Activated CD4-positive, alpha-beta T cell treated with anti-CD3 and anti-CD28 coated beads for 48 hours (primary cell): ENCODE results near the gene SYT12.
A peak's percentile ranks its signal among the peaks of the same experiment; 100 is the strongest.

ENCODE experiments used
- DNase-seq: peaks from one replicate; pipeline ENCODE4 v3.0.0-alpha.2; 2020

The SYT12 gene

DNA sequence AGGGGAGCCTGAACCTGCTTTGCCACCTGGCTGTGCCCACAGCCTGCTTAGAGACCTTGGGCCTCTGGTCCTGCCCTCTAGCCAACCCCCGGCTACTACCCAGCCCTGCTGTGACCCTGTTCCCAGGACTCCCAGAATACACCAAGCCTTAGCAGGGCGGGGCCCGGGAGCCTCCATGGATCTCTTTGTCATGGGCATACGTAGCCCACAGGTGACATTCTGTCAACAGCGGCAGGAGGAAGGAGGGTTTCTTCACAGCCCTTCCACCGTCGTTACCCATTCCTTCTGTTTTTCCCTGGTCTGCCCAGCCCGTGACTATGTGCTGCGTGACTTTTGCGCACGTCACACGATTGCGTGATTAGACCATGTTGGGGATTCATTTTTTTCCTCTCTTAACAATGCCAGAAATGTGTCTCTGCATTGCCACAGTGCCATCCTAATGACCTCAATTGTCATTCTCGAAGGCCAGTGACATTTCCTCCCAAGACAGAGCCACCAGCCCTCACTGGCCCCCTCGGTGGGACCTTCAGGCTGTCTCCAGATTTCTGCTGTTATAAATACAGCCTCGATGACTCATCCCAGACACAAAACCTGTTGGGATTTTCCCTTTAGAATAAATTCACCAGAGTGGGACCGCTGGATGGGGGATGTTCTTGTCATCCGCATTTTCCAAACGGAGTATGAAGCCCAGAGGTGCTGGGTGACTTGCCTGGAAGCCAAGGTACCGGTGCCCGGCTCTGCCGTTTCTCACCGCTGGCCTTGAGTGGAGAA lies 9.0 kb downstream of the SYT12 start:
- DNase-seq: no peak

DNA sequence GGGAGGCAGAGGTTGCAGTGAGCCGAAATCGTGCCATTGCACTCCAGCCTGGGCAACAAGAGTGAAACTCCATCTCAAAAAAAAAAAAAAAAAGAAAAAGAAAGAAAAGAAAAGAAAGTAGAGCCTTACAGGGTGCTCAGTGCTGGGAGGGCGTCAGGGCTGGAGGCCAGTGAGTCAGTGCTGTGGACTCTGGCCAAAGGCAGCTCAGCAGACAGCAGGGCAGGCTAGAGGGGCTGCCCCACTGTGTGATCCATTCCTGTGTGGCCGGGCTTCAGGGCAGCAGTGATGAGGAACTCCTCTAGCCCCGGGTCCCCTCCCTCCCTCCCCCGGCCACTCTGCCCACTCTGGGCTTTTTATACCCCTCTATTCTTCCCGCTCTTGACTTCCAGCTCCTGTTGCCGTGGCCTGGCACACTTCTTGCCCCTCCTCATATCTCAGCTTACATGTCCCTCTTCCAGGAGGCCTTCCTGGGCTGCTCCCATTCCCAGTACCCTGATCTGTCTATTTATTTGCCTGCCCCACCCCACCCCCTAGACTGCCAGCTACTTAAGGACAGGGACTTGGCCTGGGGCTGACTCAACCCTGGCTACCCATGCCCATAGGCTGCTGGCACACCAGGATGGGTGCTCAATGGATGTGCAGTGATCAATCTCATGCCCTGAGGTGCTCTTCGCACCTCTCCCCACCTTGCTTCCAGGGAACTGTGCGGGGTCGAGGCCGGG lies 10.1 kb downstream of the SYT12 start:
- no peak for DNase-seq

DNA sequence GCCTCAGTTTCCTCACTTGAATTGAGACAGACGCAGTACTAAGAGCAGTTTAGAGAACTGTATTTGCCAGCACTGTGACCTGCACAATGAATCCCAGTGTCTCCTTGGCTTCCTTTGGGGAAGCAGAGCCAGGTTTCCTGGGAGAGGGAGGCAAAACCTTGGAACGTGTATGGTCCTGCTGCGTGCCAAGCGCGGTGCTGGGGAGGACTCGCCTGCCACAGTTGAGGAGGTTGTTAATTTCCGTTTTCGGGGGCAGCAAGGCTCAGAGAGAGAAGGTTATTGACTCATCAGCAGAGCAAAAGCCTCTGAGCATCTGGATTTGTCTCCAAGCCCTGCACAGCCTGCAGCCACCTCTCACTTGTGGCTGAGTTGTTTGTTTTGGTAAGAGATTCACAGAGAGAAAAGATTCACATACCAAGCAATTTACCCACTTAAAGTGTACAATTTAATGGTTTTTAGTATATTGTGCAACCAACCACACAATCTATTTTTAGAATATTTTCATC lies 10.8 kb downstream of the SYT12 start:
- DNase-seq: no peak

DNA sequence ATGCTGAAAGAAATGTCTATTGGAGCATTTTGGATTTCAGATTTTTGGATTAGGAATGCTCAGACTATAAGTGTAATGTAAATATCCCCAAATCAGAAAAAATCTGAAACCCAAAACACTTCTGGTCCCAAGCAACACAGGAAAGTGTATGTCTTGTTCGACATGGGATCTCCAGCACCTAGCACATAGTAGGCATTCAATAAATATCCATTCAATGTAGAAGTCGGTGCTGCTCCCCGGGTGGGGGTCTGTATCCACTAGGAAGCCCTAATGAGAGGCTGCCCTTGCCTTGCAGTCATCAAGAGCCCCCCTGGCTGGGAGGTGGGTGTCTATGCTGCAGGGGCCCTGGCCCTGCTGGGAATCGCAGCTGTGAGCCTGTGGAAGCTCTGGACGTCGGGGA lies 11.4 kb downstream of the SYT12 start:
- DNase-seq: no peak

DNA sequence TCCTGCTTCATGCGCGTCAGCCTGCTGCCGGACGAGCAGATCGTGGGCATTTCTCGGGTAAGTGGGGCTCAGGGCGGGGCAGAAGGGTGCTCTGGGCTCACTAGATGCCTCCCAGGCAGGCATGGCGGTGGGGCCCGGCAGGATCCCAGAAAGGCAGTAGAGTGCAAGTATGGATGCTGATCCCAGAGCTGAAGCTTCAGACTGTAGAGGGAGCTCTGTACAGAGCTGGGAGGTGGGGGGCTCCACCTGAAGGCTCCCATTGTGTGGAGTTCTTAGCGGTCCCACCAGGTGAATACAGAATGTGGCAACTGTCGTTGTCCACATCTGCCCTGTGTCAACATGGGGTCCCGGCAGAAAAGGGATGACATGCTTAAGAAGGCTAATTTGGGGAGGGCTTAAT lies 17.2 kb downstream of the SYT12 start:
- DNase-seq: no peak

DNA sequence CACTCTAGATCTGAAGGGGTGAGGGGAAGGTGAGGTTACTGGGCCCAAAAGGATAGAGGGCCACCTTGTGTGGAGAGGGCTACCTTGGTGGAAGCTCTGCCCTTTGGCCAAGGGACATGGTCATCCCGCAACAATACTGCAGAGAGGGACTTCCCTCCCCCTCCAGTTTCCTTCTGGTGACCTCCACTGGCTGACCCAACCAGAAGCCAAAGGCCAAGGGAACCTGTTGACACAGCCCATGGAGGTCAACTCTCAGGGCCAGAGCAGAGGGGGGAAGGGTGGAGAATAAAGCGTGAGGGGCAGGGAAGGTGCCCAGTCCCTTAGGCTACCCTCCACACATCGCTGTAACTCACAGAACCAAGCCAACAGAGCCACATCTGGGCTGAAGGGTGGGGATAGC lies 18.7 kb downstream of the SYT12 start:
- no peak for DNase-seq

DNA sequence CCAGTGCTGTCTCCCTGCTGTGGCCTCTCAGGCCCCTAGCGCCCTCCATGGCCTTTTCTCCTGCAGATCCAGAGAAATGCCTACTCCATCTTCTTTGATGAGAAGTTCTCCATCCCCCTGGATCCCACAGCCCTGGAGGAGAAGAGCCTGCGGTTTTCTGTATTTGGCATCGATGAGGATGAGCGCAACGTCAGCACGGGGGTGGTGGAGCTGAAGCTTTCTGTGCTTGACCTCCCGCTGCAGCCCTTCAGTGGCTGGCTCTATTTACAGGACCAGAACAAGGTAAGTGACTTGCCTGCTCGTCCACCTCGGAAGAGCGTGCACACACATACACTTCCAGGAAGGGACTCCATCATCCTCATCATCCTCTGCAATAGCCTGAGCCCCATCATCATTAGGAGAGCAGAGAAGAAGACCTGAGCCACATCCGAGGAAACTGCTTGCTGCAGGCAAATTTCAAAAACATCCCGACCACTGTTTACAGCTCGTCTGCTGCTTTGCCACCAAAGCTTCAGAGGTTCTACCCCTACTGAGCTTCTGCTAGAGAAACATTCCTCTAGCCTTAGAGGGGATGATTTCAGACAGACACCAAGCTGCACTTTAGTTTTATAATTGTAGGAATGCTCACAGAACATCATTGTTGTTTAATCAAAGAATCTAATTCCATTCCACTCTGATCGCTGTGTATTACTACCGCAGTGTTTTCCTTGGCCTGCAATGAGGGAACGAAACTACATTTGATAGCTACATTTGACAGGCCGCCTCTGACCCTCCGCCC lies 20.8 kb downstream of the SYT12 start:
- no peak for DNase-seq

DNA sequence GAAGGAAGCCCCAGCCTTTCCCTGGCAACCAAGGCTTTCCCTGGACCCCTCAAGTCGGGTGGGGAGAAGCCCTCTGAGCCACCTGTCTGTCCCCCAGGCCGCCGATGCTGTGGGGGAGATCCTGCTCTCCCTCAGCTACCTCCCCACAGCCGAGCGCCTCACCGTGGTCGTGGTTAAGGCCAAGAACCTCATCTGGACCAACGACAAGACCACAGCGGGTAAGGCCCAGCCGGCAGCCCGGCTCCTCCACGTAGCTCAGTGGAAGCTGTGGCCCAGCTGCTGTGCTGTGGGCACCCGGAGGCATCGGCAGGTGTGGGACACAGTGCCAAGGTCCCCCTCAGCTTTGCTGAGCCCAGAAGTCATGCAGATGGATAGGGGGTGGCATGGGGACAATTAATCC lies 21.6 kb downstream of the SYT12 start:
- DNase-seq: no peak

DNA sequence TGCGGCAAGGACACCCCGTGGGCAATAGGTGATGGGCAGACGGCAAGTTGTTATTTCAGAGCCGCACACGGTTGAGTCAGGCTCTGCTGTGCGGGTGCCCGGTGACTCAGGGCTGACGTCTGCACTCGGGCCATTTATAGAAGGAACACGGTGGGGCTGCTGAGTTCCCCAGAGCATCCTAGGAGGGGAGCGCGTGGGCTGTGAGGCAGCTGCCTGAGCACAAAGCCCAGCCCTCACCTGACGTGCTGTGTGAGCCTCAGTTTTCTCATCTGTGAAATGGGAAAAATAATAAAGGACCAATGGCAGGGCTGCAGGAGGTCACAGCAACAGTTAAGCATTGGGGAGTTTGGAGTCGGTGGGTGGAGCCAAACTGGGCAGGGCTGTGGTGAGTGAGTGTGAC lies 22.4 kb downstream of the SYT12 start:
- DNase-seq: no peak

DNA sequence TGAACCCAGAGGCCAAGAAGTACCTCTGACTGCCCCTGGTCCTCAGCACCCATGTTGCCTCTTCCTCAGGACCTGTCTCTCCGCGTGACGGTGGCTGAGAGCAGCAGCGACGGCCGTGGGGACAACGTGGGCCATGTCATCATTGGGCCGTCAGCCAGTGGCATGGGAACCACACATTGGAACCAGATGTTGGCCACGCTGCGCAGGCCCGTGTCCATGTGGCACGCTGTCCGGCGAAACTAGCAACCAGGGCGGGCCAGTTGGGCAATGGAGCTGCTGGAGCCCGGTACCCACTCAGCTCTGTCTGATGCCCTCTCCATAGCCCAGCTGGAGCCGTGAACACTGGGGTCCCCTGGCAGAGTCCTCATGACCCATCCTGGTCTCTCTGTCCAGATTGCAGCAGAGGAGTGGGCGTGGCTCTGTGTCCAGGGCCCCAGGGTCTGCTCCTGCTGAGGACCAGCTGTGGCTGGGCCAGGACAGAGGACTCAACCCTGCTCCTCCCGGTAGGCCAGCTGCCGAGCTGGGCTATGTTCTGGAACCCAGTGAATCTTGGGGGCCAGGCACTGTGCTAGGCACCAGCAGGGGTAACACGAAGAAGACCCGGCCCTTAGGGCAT lies 25.7 kb downstream of the SYT12 start:
- DNase-seq: no peak

DNA sequence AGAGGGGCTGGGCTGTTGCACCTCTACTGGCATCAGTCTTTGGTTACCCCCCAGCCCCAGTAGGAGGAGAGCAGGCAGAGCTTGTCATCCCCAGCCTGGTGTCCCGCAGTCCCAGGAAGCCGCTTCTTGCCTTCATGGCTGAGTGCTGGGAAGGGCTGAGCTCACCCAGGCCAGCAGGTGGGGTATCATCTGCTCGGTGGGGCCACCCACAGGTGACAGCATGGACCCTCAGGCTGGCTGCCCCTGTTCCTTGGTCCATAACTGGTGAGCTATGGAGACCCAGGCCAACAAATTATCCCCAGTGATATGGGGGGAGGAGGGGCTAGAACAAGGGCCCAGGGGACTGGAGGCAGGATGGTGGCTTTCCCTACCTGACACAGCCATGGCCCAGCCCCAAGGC lies 27.2 kb downstream of the SYT12 start:
- DNase-seq: no peak

DNA sequence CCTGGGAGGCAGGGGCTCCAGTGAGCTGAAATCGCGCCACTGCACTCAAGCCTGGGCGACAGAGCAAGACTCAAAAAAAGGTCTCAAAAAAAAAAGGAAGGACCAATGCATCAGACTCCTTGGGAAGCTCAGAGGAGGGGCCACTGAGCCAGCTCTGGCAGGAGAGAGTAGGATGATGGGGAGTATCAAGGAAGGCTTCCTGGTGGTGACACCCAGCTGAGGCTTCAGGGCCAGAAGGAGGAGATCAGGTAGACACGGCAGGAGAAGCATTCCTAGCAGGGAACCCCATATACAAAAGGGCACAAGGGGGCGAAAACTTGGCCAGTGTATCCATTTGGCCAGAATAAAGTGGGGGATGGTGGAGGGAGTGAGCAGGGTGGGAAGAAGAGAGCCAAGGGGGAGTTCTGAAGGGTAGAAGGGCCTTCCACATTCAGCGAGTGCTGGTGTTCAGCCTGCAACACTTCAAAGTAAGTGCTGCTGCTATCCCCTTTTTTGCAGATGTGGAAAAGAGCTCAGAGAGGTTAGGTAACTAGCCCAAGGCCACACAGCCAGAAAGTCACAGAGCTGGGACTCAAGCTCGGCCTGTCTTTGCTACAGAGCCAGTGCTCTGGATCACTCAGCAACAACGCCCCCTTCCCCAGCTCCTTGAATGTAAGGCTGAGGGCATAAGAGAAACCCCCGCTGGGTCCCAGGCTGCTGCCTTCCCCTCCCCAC lies 28.4 kb downstream of the SYT12 start:
- DNase-seq: no peak

DNA sequence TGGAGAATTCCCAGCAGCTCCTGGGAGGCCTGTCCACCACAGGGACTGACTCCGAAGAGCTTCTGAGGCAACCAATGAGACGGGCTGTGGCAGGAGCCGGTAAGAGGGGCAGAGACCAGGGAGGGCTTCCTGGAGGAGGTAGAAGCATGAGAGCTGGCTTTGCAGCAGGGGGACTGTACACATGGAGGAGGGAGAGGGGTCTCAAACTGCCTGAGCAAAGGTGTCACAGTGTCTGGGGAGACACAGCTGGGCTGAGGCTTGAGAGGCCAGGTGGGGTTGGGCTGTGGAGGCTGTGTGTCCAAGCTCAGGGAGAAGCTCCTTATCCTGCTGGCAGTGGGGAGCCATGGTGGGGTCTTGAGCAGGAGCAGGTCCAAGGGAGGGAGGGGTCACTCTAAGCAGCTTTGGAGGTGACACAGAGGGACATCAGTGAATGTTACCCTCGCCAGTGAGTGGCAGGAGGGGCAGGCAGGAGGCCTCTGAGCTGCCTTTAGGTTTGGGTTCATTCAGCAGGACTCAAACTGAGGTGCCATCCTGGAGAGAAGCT lies 29.1 kb downstream of the SYT12 start:
- DNase-seq: no peak

DNA sequence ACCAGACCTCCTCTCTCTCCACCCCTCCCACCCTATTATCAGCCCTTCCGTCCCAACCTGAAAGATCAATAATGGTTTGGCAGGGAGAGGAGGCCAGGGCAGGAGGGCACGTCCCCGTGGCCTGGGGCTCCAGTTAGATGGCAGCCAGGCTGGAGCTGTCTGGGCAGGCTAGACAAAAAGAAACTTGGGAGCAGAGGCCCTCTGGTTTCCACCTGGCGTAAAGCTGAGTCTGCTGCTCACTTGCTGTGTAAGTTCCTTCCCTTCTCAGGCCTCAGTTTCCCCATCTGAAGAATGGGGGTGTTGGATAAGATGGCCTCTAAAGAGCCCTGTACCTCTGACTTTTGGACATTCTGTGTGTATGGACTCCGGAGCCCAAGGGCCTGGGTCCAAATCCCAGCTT lies 30.0 kb downstream of the SYT12 start:
- no peak for DNase-seq

DNA sequence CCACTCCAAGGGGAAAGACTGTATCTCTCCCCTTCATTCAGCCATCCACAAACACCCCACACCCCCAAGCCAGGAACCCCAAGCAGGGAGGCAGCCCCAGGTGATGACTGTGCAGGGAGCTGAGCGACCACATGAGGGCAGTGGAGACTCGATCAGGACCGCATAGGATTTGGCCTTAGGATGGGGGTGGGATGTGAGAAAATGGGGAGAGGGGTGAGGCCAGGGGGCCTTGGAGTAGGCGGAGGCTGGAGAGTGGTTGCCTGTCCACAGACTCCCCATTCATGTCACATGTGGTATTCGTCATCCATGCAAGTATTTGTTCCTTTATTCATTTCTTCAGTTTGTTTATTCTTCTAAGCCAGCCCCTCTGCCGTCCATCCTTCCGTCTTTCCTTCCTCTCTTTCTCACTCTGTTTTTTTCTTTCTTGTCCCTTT lies 31.0 kb downstream of the SYT12 start:
- peak; percentile 66 for DNase-seq

DNA sequence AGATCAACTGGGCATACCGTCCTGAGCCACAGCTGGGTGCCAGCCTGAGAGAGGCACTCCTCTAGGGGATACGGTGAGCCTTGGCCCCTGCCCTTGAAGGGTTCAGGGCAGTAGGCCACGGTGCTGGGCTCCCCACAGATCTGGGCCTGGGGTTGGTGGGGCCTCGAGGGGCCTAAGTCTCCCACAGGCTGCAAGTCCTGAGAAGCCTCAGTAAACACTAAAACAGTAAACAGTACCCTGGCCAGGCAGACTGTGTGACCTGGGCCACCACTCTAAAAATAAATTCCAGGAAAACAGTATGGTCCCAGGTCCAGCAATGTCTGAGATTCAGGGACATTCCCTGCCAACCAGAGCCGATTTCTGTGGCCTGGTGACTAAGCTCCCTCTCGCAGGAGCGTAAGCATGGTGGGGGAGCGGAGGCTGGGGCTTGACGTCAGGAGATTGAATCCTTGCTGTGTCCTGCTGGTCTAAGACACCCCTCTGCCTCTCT lies 31.5 kb downstream of the SYT12 start:
- DNase-seq: no peak

DNA sequence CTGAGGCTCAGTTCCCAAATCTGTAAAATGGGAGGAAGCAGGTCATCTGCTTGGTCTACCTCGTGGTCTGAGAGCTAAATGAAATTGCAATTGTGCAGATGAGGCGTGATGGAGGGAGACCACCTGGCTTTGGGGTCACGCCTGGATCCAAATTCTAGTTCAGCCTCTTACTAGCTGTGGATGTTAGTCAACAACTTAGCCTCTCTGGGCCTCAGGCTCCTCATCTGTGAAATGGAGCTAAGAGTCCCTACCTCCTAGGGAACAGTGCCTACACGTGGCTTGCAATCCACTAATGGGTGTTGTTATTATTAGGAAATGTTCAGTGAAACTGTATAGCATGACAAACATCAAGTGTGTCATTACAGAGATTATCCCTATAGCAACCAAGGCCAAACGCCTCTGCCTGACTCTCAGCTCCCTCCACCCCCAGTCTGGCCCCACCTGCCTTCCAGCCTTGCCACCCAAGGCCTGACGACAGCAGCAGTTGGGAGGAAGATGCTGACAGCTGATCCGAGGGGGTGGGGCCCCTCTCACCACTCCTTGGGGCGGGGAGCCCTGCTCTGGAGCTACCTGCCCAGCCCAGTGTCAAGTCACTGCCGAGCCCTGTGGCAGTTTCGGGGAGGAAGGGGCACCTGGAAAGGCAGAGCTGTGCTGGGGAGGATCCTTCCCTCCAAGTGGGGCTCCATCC lies 32.0 kb downstream of the SYT12 start:
- DNase-seq: peak; percentile 63

DNA sequence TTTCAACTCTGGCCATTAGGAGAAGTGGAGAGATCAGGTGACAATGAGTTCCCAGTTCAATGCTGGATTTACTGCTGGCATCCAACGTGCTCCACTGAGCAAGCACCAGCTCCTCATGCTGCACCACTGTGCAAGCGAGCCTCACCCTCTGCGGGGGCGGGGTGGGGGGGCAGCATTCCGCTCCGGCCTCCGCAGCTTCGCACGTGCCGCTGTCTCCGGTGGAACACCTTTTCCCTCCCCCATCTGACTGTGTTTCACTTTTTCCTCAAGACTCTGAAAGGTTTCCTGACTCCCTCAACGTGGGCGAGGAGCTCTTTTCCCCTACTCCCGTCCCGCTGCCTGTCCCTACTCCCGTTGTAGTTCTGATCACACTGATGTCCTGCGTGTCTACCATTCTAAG lies 32.9 kb downstream of the SYT12 start:
- no peak for DNase-seq

DNA sequence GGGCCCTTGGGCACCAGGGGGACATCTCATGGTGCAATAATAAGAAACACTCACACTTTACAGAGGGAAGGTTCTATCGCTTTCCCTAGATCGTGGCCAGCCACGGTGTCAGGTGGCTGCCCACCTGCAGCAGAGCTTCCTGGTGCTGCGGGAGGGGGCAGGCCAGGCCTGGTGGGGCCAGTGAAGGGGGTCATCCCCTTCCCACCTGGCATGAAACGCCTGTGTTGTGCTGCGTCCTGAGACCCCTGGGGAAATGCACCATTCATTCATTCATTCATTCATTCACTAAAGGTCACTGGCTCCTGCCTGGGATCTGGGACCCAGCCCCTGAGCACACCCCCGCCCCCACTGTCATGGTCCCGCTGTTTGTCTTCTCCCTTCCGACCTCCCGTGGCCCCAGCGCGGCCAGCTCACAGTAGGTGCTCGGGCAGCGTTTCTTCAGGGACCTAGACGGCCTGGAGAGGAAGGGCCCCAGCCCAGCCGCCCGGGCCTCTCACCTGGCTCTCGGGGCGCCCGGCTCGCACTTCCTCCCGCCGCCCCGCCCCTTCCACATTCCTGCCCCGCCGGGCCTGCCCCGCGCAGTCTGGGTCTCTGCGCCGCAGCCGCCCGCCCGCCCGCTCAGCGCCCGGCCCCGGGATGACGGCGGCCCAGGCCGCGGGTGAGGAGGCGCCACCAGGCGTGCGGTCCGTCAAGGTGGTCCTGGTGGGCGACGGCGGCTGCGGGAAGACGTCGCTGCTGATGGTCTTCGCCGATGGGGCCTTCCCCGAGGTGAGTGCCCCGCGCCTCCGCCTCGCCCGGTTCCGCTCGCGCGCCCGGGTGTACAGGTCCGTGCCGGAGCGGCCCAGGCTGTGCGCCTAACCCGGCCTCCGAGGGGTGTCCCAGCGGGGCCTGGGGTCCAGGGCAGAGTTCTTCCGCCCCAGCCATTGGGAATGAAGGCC lies 33.6 kb downstream of the SYT12 start, which contains the start of gene RHOD:
Gene RHOD, plus strand, starts transcription at position 581 of the 938 bp plus-strand sequence. Its CDS starts 56 bp downstream, at position 637.
- DNase-seq: peak; percentile 34

DNA sequence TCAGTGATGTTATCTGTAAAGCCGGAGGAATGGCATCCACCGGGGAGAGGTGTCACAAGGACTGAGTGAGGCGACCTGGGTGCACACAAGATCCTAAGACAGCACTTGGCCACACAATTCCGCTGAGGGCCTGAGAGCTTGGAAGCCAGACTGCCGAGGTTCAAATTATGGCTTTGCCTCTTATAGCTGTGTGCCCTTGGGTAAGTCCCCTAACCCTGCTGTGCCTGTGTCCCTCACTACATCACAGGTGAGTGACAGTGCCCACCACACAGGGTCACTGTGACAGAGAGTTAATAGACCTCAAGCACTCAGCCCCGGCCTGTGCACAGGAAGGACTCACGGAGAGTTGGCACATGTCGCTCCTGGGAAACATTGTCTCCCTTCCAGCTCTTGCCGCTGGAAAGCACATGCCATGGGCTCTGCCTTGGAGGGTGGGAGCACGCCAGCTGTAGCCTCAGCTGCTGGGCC lies 34.3 kb downstream of the SYT12 start:
- DNase-seq: no peak
